Measurements from ENCODE around the gene NHERF2.

The NHERF2 gene

DNA sequence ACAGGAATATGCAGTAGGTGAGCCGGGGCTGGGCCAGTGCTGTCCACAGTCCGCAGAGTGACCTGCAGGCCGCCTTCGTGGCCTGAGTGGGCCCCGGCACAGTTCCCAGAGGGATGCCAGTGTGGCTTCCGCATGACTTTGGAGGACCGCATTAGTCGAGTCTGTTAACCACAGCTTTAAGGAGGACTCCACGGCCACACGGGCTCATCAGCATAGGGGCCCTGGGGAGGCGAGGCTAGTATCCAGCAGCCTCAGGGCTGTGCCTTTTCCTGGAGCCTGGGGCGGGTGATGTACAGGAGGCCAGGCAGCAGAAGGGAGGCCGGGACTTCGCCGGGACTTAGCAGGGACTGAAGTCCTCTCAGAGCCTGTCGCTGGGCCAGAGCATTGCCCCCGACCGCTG is 34.3 kb downstream of the NHERF2 start:
- DNase-seq (ENCODE audit: low read depth in 2 of 2), result no peak

- no peak for DNase-seq (ENCODE audit: low read depth in 2 of 2)
These were observed 34.8 kb downstream of the NHERF2 start for GRCh38 chr16:2061526-2061925.

DNA sequence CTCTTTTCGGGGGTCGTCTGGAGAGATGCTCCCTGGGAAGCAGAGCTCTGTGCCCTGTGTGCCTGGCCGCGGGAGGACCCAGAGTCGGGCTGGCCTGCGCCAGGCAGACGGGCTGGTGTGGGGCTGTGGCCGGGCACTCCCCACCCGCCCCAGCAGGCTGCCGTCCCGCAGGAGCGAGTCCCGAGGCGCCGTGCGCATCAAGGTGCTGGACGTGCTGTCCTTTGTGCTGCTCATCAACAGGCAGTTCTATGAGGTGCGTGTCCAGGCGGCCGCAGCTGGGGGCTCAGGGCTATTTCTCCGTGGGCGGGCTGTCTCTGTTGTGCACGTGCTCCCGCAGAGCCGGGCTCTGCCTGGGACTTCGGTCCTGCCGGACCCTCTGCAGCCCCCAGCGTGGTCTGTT is 36.1 kb downstream of the NHERF2 start:
- DNase-seq (ENCODE audit: low read depth in 2 of 2), result no peak

GRCh38 chr16:2063861-2064260 is 37.2 kb downstream of the NHERF2 start:
- DNase-seq (ENCODE audit: low read depth in 2 of 2), result no peak

- DNase-seq (ENCODE audit: low read depth in 2 of 2), result no peak
These were observed 37.8 kb downstream of the NHERF2 start for GRCh38 chr16:2064368-2064945.

DNA sequence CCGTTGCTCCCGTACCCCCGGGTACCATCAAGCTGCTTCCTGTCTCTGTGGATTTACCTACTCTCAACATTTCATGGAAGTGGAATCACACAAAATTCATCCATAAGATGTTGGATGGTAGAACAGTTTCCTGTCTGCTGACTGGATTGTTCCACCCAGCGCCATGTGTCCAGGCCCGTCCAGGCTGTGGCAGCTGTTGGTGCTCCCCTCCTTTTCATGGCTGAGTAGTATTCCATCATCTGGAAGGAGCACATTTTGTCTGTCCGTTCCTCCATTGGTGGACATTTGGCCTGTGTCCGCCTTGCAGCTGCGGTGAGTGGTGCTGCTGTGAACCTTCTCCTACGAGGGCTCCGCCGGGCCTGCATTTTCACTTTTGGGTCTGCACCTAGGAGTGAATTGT is 39.4 kb downstream of the NHERF2 start:
- no peak for DNase-seq (ENCODE audit: low read depth in 2 of 2)

DNA sequence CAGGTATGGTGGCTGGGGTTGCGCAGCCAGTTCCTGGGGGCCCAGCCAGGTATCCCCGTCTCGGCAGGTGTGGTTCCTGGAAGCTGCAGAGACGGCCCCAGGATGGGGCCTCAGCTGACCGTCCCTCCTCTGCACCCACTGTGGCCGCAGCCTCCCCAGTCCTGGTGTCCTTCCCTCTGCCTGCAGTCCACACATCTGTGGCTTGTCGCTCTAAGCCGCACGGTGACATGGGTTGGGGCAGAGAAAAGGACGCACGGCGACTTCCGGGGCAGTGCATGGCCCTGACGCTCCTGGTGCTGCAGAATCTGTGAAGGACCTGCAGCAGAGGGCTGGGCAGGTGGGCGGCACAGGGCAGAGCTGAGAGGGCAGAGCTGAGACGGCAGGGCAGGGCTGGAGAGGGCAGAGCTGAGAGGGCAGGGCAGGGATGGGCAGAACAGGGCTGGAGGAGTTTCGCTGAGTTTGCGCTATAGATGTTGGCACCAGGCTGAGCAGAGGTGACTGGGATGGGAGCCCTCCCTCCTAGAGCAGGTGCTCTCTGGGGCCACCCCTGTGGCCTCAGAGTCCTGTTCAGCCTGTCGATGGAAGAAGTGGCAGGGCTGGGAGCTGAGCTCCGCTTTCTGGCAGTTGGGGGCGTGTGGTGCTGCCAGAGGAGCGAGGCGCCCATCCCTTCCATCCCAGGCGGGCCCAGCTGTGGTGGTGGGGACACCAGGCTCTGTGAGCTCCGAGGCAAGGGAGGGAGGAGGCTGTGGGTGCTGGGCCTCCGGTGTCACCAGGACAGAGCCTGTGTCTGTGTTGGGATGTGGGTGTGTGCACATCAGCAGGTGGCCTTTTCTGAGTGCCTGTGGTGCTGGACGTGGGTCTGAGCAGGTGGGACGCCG is 44.1 kb downstream of the NHERF2 start:
- DNase-seq (ENCODE audit: low read depth in 2 of 2), result no peak

DNA sequence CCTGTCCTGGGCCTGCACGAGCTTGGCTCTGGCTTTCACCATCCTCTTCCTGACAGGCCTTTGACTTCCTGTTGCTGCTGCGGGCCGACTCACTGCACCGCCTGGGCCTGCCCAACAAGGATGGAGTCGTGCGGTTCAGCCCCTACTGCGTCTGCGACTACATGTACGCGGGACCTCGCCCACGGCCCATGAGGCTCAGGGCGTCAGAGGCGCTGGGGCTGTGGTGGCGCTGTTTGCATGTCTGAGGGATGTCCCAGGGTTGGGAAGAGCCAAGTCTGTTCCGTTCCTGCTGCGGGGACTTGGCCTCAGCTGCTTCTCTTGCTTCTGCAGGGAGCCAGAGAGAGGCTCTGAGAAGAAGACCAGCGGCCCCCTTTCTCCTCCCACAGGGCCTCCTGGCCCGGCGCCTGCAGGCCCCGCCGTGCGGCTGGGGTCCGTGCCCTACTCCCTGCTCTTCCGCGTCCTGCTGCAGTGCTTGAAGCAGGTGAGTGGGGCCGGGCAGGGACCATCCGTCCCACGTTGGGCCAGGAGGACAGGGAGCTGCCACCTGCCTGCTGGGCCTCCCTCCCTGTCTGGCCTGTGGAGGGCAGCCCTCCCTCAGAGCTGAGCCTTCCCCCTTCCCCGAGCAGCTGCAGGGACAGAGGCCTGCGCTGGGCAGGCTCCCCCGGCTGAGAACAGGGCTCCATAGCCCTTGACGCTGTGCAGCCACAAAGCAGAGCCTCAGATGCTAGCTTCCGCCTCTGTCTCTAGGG is 44.9 kb downstream of the NHERF2 start:
- no peak for DNase-seq (ENCODE audit: low read depth in 2 of 2)

DNA sequence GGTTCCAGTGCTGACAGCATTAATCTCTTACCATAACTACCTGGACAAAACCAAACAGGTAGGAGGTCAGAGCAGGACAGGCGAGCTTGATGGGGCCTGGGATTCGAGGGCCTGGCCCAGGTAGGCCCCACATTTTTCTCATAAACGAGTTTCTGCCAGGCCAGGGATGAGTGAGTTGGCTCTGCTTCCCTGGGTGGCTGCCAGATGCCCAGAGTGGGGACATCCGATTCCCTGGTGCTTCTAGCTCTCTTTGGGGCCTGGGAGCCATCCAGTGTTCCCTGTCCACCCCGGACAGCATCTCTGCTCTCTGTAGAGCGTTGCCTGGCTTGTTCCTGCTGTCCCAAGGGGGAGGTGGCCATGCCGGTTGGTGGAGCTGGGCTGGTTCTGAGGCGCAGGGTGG is 46.2 kb downstream of the NHERF2 start:
- no peak for DNase-seq (ENCODE audit: low read depth in 2 of 2)

- DNase-seq (ENCODE audit: low read depth in 2 of 2), result no peak
These were observed 47.4 kb downstream of the NHERF2 start for GRCh38 chr16:2074071-2074470.

- DNase-seq (ENCODE audit: low read depth in 2 of 2), result no peak
These were observed 48.9 kb downstream of the NHERF2 start for GRCh38 chr16:2075631-2076030.

DNA sequence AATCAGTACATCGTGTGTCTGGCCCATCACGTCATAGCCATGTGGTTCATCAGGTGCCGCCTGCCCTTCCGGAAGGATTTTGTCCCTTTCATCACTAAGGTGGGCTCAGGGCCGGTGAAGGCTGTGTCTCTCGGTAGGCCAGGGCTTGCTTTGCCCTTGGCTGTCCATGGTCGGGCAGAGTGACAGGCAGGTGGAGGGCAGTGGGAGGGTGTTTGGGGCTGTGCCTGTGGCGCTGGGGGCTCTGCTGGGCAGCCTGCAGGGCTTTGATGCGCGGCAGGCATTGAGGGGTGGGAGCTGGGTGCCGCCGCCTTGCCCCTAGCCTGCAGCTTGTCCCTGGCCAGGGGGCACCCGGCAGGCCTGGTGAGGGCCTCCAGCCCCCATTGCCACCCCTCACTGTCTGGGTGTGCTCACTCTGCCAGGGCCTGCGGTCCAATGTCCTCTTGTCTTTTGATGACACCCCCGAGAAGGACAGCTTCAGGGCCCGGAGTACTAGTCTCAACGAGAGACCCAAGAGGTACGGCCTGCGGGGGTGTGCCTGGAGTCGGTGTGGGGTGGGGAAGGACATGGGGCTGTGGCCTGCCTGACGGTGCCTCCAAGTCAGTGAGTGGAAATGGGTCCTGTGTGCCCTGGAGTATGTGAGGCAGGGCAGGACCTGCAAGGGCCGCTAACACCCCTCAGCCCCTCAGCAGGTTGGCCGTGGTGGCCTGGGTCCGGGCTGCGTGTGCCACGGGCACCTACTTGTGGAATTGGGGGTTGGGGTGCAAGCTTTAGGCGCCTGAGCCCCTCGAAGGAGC is 49.6 kb downstream of the NHERF2 start:
- DNase-seq (ENCODE audit: low read depth in 2 of 2), result no peak

DNA sequence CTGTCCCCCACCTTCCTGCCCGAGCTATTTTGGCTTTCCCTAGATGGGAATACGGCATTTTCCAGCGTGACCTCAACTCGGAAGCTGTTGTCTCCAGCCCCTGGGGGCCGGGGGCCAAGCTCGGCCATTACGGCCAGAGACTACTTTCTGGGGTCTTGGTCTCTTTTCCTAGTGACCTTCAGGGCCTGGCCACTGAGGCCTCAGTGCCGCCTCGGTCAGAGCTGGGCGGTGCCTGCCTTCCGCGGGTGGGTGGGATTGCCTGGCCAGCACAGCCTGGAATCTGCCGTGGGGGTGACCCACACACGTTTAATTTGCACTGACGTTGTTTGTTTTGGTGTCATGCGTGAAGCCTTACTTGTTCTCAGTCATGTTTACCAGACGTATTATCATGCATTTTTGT is 50.3 kb downstream of the NHERF2 start:
- DNase-seq (ENCODE audit: low read depth in 2 of 2), result no peak

- DNase-seq (ENCODE audit: low read depth in 2 of 2), result no peak
These were observed 51.0 kb downstream of the NHERF2 start for GRCh38 chr16:2077696-2078095.

- no peak for DNase-seq (ENCODE audit: low read depth in 2 of 2)
These were observed 51.4 kb downstream of the NHERF2 start for GRCh38 chr16:2078096-2078495.

DNA sequence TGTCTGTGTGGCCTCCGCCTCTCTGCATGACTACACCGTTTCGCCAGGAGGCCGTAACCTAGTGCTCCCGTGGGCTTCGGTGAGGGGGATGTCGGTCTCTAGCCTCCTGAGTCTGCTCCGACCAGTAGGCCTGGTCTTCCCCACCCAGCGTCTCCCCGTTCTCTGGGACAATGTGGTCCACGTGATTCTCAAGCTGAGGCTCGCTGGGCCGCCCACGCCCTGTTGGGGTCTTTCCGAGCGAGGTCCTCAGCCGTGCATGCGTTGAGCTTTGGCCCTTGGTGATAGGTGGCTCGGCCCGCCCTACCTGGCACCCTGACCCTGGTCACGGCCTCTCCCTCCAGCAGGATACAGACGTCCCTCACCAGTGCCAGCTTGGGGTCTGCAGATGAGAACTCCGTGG is 52.0 kb downstream of the NHERF2 start:
- no peak for DNase-seq (ENCODE audit: low read depth in 2 of 2)

- DNase-seq (ENCODE audit: low read depth in 2 of 2), result no peak
These were observed 52.7 kb downstream of the NHERF2 start for GRCh38 chr16:2079311-2079800.

GRCh38 chr16:2079991-2080390 is 53.3 kb downstream of the NHERF2 start:
- DNase-seq (ENCODE audit: low read depth in 2 of 2), result no peak

GRCh38 chr16:2081201-2082084 is 54.7 kb downstream of the NHERF2 start:
- DNase-seq (ENCODE audit: low read depth in 2 of 2), result no peak

DNA sequence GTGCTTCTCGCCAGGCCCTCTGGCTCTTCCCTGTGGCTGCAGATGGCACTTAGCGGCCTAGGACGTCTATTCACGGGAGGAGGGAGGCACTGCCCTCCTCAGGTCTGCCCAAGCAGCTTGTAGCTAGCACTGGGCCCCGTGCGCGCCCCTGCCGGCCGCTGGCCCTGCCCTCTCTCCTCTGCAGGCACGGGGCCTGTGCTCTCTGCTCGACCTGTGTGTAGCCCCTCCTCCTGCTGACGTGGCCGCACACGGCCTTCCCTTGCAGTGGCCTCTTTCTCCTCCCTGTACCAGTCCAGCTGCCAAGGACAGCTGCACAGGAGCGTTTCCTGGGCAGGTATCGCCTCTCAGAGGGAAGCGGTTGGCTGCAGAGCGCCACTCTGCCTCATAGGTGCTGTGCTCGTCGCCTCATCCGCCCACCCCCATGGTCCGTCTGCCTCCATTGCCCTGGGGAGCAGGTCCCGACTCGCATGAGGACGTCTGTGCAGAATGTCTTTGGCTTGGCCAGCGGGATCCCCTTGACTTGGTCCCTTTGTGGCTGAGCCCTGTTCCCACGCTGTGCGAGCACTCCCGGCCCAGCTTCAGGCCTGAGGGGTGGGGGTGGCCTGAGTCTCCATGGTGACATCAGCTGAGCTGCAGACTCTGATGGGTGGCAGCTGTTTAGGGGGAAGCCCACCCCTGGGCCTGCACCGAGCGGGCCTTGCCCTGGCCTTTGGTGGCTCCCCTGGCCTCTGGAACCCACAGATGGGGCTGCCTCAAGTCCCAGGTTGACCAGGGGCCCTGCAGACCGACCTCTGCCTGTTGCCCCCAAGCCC is 55.7 kb downstream of the NHERF2 start:
- DNase-seq (ENCODE audit: low read depth in 2 of 2), result no peak

All from stimulated activated CD8-positive, alpha-beta memory T cell treated with anti-CD3 and anti-CD28 coated beads, Interleukin-7, amount 100 ng/mL, for 1 hour (primary cell).